Kidney (tissue), 14 donors: ENCODE results near the gene ERRFI1. TPM values are rescaled to one million over a fixed set of nuclear protein-coding genes. Genes with fewer than 3 reads are reported as not detected.
A peak's percentile ranks its signal among the peaks of the same experiment; 100 is the strongest.

Source experiments
- DNase-seq, 5 donors: peaks; one replicate each; pipeline ENCODE4 v3.0.0-alpha.2; 2013 to 2020
- FAIRE-seq: peaks from 2 replicates; lab custom pipeline; 2012; peaks lifted over from hg19 to GRCh38; lab: Jason Lieb, UNC
- H3K27ac ChIP-seq, 2 donors: one replicate each; pipeline ENCODE4 v1.7.0; 2013; ENCODE audit warnings: low read depth in 2 of 2, low read length in 2 of 2, inconsistent platforms in 1 of 2
- H3K27me3 ChIP-seq: one replicate; pipeline ENCODE4 v1.7.1; 2013; ENCODE audit warnings: low read length, inconsistent platforms; ENCODE audit not compliant: control insufficient read depth, insufficient read depth
- H3K36me3 ChIP-seq, 3 donors: one replicate each; pipeline versions ENCODE4 v1.7.0 to v1.7.1; 2013; ENCODE audit warnings: low read length in 3 of 3, control low read depth in 1 of 3, inconsistent platforms in 1 of 3; ENCODE audit not compliant: insufficient read depth in 3 of 3, control insufficient read depth in 2 of 3
- H3K4me1 ChIP-seq, 3 donors: one replicate each; pipeline versions ENCODE4 v1.7.0 to v1.7.1; 2013; ENCODE audit warnings: low read length in 3 of 3, inconsistent platforms in 1 of 3, low read depth in 1 of 3; ENCODE audit not compliant: control insufficient read depth in 2 of 3, insufficient read depth in 2 of 3
- H3K4me3 ChIP-seq, 3 donors: one replicate each; pipeline versions ENCODE4 v1.7.0 to v1.8.1; 2013; ENCODE audit warnings: low read length in 3 of 3, control low read depth in 1 of 3, inconsistent platforms in 1 of 3
- H3K9ac ChIP-seq, 3 donors: one replicate each; pipeline versions ENCODE4 v1.7.0 to v1.7.1; 2013; ENCODE audit warnings: low read length in 3 of 3, control low read depth in 1 of 3, inconsistent platforms in 1 of 3
- H3K9me3 ChIP-seq, 3 donors: one replicate each; pipeline versions ENCODE4 v1.7.0 to v1.7.1; 2013; ENCODE audit warnings: low read length in 3 of 3, control low read depth in 1 of 3, inconsistent platforms in 1 of 3; ENCODE audit not compliant: control insufficient read depth in 2 of 3, insufficient read depth in 1 of 3
- intact Hi-C: fragments of 100-400 bp; cut with DNase I; formaldehyde crosslinking; loops from one replicate; pipeline ENCODE4 v1.11.1; 2022
- polyA plus RNA-seq: library from polyadenylated mRNA; stranded (reverse); fragments of 350-450 nt; fragmentation: Illumina TruSeq; extraction: RNeasy Lipid Tissue Mini Kit (QIAGEN cat#74804); gene quantifications from one replicate; pipeline ENCODE4 v1.2.3, GENCODE V29; 2014; ENCODE audit warnings: low read depth, low replicate concordance; ENCODE audit not compliant: insufficient read depth
- total RNA-seq: library from RNA; stranded (reverse); fragmentation: NEBNext Ultra II Directional; extraction: Animal tissue kit (Norgen Biotek cat#: 25700); gene quantifications from one replicate; pipeline ENCODE4 v1.2.1, GENCODE V29; 2021
- TF ChIP-seq, protein P1 (sequence below): IDR thresholded peaks from 3 replicates; pipeline ENCODE4 v1.5.1; 2012; ENCODE audit warnings: mild to moderate bottlenecking, moderate library complexity, borderline replicate concordance; ENCODE audit not compliant: insufficient read depth; ENCODE audit errors: extremely low read depth
- donor health status: control.
- donor health status: control.
- donor health status: control.
- donor health status: control.
- donor health status: control.
- donor health status: DM: yes; HTN: yes; CAD: no.
- donor health status: Normal renal cell carcinoma (clear cell type).

The ERRFI1 gene
- total and polyA plus RNA-seq, 2 donors from 2014 or later, result 25.0 to 71.3 TPM

DNA sequence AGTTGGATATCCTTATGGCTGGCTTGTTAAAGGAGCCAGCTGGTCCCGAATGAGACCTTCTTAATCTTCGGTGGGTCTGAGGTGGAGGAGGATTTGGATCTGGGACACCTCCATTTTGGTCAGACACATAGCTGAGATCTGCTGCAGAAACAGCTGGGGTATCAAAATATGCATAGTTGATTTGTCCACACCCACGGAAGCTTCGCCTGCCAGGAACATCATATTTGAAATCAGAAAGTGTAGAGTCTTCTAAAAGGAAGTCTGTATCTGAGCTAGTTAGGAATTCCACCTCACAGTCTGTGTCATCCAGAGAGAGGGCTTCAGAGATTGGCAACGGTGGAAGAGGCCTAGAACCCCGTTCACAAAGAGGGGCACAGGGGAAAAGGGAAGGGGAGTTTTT lies 12.3 kb downstream of the ERRFI1 start:
- Histone ChIP-seq H3K9me3 (no peaks in the 10 kb centered on the region), H3K27me3 (no peaks in the 10 kb centered on the region), H3K9ac (peak overlapping the region in 1 of 3 donors; percentile 12), H3K36me3 (peaks cover 0 to 60% (median 42%) of the 10 kb centered on the region in 3 donors), H3K4me3 (no peak overlapping the region), H3K4me1 (peaks cover 0 to 28% (median 12%) of the 10 kb centered on the region in 3 donors), H3K27ac (no peak overlapping the region)
- intact Hi-C loops, result no loop called here
- DNase-seq (no peak), FAIRE-seq (no peak)
- TF ChIP-seq, protein P1, sequence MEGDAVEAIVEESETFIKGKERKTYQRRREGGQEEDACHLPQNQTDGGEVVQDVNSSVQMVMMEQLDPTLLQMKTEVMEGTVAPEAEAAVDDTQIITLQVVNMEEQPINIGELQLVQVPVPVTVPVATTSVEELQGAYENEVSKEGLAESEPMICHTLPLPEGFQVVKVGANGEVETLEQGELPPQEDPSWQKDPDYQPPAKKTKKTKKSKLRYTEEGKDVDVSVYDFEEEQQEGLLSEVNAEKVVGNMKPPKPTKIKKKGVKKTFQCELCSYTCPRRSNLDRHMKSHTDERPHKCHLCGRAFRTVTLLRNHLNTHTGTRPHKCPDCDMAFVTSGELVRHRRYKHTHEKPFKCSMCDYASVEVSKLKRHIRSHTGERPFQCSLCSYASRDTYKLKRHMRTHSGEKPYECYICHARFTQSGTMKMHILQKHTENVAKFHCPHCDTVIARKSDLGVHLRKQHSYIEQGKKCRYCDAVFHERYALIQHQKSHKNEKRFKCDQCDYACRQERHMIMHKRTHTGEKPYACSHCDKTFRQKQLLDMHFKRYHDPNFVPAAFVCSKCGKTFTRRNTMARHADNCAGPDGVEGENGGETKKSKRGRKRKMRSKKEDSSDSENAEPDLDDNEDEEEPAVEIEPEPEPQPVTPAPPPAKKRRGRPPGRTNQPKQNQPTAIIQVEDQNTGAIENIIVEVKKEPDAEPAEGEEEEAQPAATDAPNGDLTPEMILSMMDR, result no peak

DNA sequence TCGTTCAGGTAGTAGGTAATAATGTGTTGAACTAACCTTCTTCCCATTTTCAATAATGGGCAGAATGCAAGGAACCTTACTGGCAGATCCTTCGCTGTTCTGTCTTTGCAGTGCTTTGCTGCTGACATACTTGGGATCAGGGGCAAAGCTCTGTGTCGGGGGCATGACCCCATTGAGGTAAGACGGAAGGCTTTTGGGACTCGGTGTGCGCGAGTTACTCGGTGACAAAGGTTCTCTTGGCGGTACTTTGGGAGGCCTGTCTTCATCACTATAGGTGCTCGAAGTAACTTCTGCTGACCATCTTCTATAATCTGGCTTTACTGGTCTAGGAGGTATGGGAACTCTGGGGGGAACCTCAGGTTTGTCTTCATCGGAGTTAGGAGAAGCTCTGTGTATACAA lies 12.7 kb downstream of the ERRFI1 start:
- H3K4me3 ChIP-seq, result no peak overlapping the region

GRCh38 chr1:8012955-8013354 lies 13.2 kb downstream of the ERRFI1 start:
- DNase-seq (no peak), FAIRE-seq (no peak)
- Histone ChIP-seq H3K9me3 (no peaks in the 10 kb centered on the region), H3K9ac (no peak overlapping the region), H3K4me1 (peaks cover 0 to 26% (median 10%) of the 10 kb centered on the region in 3 donors), H3K4me3 (no peak overlapping the region), H3K27ac (no peak overlapping the region), H3K36me3 (peaks cover 0 to 60% (median 42%) of the 10 kb centered on the region in 3 donors), H3K27me3 (no peaks in the 10 kb centered on the region)
- intact Hi-C loops, result no loop called here
- TF ChIP-seq, protein P1, result no peak

More for the DNA sequence above, 12.7 kb downstream of the ERRFI1 start:
- H3K4me1 ChIP-seq, result peaks cover 0 to 26% (median 10%) of the 10 kb centered on the region in 3 donors
- intact Hi-C loops, result no loop called here
- no peak overlapping the region for H3K27ac ChIP-seq
- DNase-seq (no peak), FAIRE-seq (no peak)
- H3K27me3 ChIP-seq, result no peaks in the 10 kb centered on the region
- no peak overlapping the region for H3K9ac ChIP-seq
- no peaks in the 10 kb centered on the region for H3K9me3 ChIP-seq
- TF ChIP-seq, protein P1, result no peak
- H3K36me3 ChIP-seq, result peaks cover 0 to 60% (median 42%) of the 10 kb centered on the region in 3 donors
